HepG2 (cell line): ENCODE data around the gene MFAP3L. TPM values are rescaled to one million over a fixed set of nuclear protein-coding genes. Genes with fewer than 3 reads are reported as not detected.

Source experiments
- ATAC-seq: fragments of 200-7000 bp; cut with Tn5 transposase; 3 replicates; pipeline ENCODE4 v1.9.1; 2020; ENCODE audit warnings: mild to moderate bottlenecking, moderate library complexity
- BruUV-seq: library from RNA; stranded (reverse); fragments of 400-500 nt; replicated peaks from 2 replicates; lab custom pipeline; 2021; lab: Mats Ljungman, UMichigan
- CTCF ChIA-PET: fragments of 300-600 bp; formaldehyde crosslinking; extraction: SDS; loops from one replicate; lab custom pipeline; 2021; ENCODE audit warnings: low total read pairs, inconsistent platforms, low intra/inter-chr PET ratio; lab: Yijun Ruan, JAX
- POLR2A ChIA-PET: fragments of 350-600 bp; sonication (Branson Sonifier 250); formaldehyde crosslinking; loops from one replicate; lab custom pipeline; 2020; ENCODE audit warnings: antibody characterized with exemption, inconsistent platforms; lab: Yijun Ruan, JAX
- DNase-seq: peaks from one replicate; pipeline ENCODE4 v3.0.0-alpha.2; 2015; ENCODE audit warnings: low spot score
- FAIRE-seq: peaks from 3 replicates; lab custom pipeline; 2011; peaks lifted over from hg19 to GRCh38; lab: Jason Lieb, UNC
- H2AFZ ChIP-seq: one replicate; pipeline ENCODE4 v1.6.1; 2011; ENCODE audit warnings: low read length, inconsistent platforms
- H3K27ac ChIP-seq: fragments of 300-600 bp; 3 replicates; pipeline ENCODE4 v1.8.0; 2011; ENCODE audit warnings: mixed run types, mild to moderate bottlenecking, mixed read lengths, low read length, inconsistent platforms; ENCODE audit not compliant: insufficient read depth; ENCODE audit errors: extremely low read length
- H3K27me3 ChIP-seq, 2 experiments: fragments of 200-600 bp in 1 of 2; 2 replicates in 1 of 2; 3 replicates in 1 of 2; pipeline versions ENCODE4 v1.6.0 to v1.8.0; 2011; ENCODE audit warnings: low read length in 2 of 2, mild to moderate bottlenecking in 2 of 2, moderate library complexity in 2 of 2, inconsistent platforms in 1 of 2; ENCODE audit not compliant: insufficient read depth in 2 of 2, control insufficient read depth in 1 of 2
- H3K36me3 ChIP-seq, 2 experiments: fragments of 200-600 bp in 1 of 2; replicated peaks in 1 of 2; 2 replicates in 1 of 2; 3 replicates in 1 of 2; pipeline versions ENCODE4 v1.5.1 to v1.8.0; 2011; ENCODE audit warnings: low read length in 2 of 2, inconsistent platforms in 1 of 2; ENCODE audit not compliant: insufficient read depth in 2 of 2, control insufficient read depth in 1 of 2
- H3K4me1 ChIP-seq: 2 replicates; pipeline ENCODE4 v1.5.1; 2012; ENCODE audit warnings: low read length, inconsistent platforms; ENCODE audit not compliant: insufficient read depth
- H3K4me2 ChIP-seq: 2 replicates; pipeline ENCODE4 v1.6.0; 2011; ENCODE audit warnings: low read depth, low read length, inconsistent platforms
- H3K4me3 ChIP-seq, 3 experiments: fragments of 200-600 bp in 1 of 3; sonication (generic), shearing (Covaris generic) in 1 of 3; replicated peaks in 1 of 3; 2 replicates each; pipeline ENCODE4 v1.5.1; 2011 to 2016; ENCODE audit warnings: low read length in 3 of 3, inconsistent platforms in 2 of 3, low read depth in 2 of 3, mild to moderate bottlenecking in 2 of 3, control low read depth in 1 of 3, mixed read lengths in 1 of 3; ENCODE audit not compliant: insufficient read depth in 1 of 3
- H3K79me2 ChIP-seq: one replicate; pipeline ENCODE4 v1.6.1; 2011; ENCODE audit warnings: low read length, inconsistent platforms; ENCODE audit not compliant: insufficient read depth
- H3K9ac ChIP-seq: 2 replicates; pipeline ENCODE4 v1.6.0; 2011; ENCODE audit warnings: mild to moderate bottlenecking, low read depth, low read length, inconsistent platforms; ENCODE audit not compliant: insufficient read depth
- H3K9me3 ChIP-seq: 2 replicates; pipeline ENCODE4 v1.5.1; 2012; ENCODE audit warnings: mild to moderate bottlenecking, low read length
- H4K20me1 ChIP-seq: 2 replicates; pipeline ENCODE4 v1.6.0; 2011; ENCODE audit warnings: inconsistent platforms, mild to moderate bottlenecking, low read length, moderate library complexity; ENCODE audit not compliant: insufficient read depth
- ATAD3A ChIP-seq: sonication (generic); formaldehyde crosslinking; IDR thresholded peaks from 2 replicates; pipeline ENCODE4 v1.4.0; 2020; ENCODE audit warnings: missing genetic modification reagents
- EEA1 ChIP-seq: sonication (generic); formaldehyde crosslinking; IDR thresholded peaks from 2 replicates; pipeline ENCODE4 v1.5.1; 2020; ENCODE audit warnings: mild to moderate bottlenecking, missing genetic modification reagents, borderline replicate concordance
- EED ChIP-seq: sonication (generic); formaldehyde crosslinking; IDR thresholded peaks from 2 replicates; pipeline ENCODE4 v1.5.0; 2020; ENCODE audit warnings: mild to moderate bottlenecking, missing genetic modification reagents
- JDP2 ChIP-seq: sonication (generic); formaldehyde crosslinking; IDR thresholded peaks from 2 replicates; pipeline ENCODE4 v1.8.1; 2022; ENCODE audit warnings: missing genetic modification reagents, borderline replicate concordance
- SP1 ChIP-seq, 2 experiments: fragments of 450-650 bp in 1 of 2; sonication (generic) in 1 of 2; formaldehyde crosslinking in 1 of 2; IDR thresholded peaks; 2 replicates each; pipeline versions ENCODE4 v1.4.0 to v1.6.1; 2016 to 2020; ENCODE audit warnings: missing genetic modification reagents in 1 of 2
- TBX2 ChIP-seq: sonication (generic); formaldehyde crosslinking; IDR thresholded peaks from 2 replicates; pipeline ENCODE4 v1.5.0; 2020; ENCODE audit warnings: missing genetic modification reagents, mild to moderate bottlenecking, borderline replicate concordance
- TOPORS ChIP-seq: sonication (generic); formaldehyde crosslinking; IDR thresholded peaks from 2 replicates; pipeline ENCODE4 v1.8.0; 2023; ENCODE audit warnings: mild to moderate bottlenecking, missing genetic modification reagents
- TRIM24 ChIP-seq: sonication (generic); formaldehyde crosslinking; IDR thresholded peaks from 2 replicates; pipeline ENCODE4 v1.8.0; 2022; ENCODE audit warnings: mild to moderate bottlenecking, missing genetic modification reagents
- ZNF747 ChIP-seq: sonication (generic); formaldehyde crosslinking; IDR thresholded peaks from 2 replicates; pipeline ENCODE4 v1.8.1; 2023; ENCODE audit warnings: missing genetic modification reagents, mild to moderate bottlenecking, borderline replicate concordance
- ZSCAN31 ChIP-seq: sonication (generic); formaldehyde crosslinking; IDR thresholded peaks from 2 replicates; pipeline ENCODE4 v1.5.0; 2020; ENCODE audit warnings: low read depth, mild to moderate bottlenecking, missing genetic modification reagents
- WGBS: methylation state at CpG from one replicate; pipeline ENCODE4 v1.1.6; 2017; ENCODE audit warnings: low lambda C conversion rate; 5-methylcytosine and 5-hydroxymethylcytosine counted together
- in situ Hi-C: cut with HindIII; loops from 2 replicates; pipeline ENCODE4 v1.10.0; 2017; ENCODE audit warnings: low pct_unique_long_range_greater_than_20kb; ENCODE audit not compliant: extremely low pct_ligation_motif_present
- intact Hi-C: fragments of 100-400 bp; cut with micrococcal nuclease; formaldehyde crosslinking; loops from one replicate; pipeline ENCODE4 v1.10.0; 2022; ENCODE audit not compliant: unreplicated experiment
- polyA plus RNA-seq, 8 experiments: library from polyadenylated mRNA; depleted of rRNA in 3 of 8; stranded (reverse) in 7 of 8; unstranded in 1 of 8; fragments of >200 nt; fragmentation: Illumina TruSeq in 4 of 8; extraction: Trizol in 4 of 8; gene quantifications; 2 replicates each; pipeline versions ENCODE4 v1.2.1 to v1.2.3, GENCODE V29; 2011 to 2016; ENCODE audit warnings: low read depth in 4 of 8, missing spikeins in 1 of 8, mixed read lengths in 1 of 8; ENCODE audit not compliant: insufficient read depth in 1 of 8
- total RNA-seq, 5 experiments: library from RNA; depleted of rRNA; stranded (reverse); fragments of >200 nt; fragmentation: Illumina TruSeq; extraction: Trizol; gene quantifications; 2 replicates each; pipeline ENCODE4 v1.2.3, GENCODE V29; 2016; ENCODE audit warnings: low read depth in 1 of 5
- TF ChIP-seq, protein P1 (sequence below), 2 experiments: sonication (generic) in 1 of 2; formaldehyde crosslinking in 1 of 2; IDR thresholded peaks; 2 replicates each; pipeline versions ENCODE4 v1.4.0 to v1.6.1; 2018 to 2020; ENCODE audit warnings: missing genetic modification reagents in 2 of 2, borderline replicate concordance in 1 of 2, low read depth in 1 of 2, mild to moderate bottlenecking in 1 of 2, missing biosample characterization in 1 of 2
- TF ChIP-seq, protein P2 (sequence below): sonication (generic); formaldehyde crosslinking; IDR thresholded peaks from 2 replicates; pipeline ENCODE4 v1.5.1; 2020; ENCODE audit warnings: mild to moderate bottlenecking, moderate library complexity, missing genetic modification reagents
- TF ChIP-seq, protein P3 (sequence below): sonication (generic); formaldehyde crosslinking; IDR thresholded peaks from 2 replicates; pipeline ENCODE4 v1.4.0; 2020; ENCODE audit warnings: missing genetic modification reagents
- TF ChIP-seq, protein P4 (sequence below): sonication (generic); formaldehyde crosslinking; IDR thresholded peaks from 2 replicates; pipeline ENCODE4 v1.9.0; 2022; ENCODE audit warnings: missing genetic modification reagents, mild to moderate bottlenecking, borderline replicate concordance

Gene MFAP3L
- total and polyA plus RNA-seq, 2 of the 13 experiments (the other 11 are each of a cell fraction or from before 2014, with no cell fraction given) = 1.5 to 3.6 TPM

DNA sequence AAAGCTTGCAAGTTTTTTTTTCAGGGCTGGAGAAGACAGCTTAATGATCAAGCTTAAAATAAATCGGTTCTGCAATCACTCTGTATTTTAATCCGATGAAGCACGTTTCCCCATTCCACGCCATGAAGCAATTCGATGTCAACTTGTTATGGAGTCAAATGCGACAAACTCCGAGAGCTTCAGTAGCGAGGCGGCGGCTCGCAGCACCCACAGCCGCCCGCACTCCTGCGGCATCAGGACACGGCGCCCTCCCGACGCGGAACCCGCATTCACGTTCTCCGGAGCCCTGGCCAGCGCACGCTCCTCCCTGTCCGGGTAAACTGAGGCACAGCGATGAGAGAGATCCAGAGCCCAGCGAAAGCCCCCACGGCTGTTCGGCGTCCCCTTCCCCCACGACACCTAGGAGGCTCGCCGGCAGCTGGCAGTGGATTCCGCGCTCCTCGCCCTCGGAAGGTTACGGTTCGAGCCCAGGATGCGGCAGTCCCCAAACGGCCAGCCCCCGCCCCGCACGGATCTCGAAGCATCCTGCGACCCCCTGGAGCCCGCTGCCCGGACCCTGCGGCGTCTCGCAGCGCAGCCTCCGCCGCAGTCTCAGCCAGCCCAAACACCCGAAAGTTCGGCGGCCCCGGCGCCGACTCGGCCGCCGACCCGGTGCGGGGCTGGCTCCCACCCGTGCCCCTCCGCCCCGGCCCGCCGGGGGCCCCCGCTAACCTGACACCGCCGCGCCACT is 507 bp downstream of the MFAP3L start:
- no peaks in the 10 kb centered on the region for H4K20me1 ChIP-seq
- H3K4me2 ChIP-seq = peak overlapping the region; percentile 82
- no peak for ATAC-seq
- no peak overlapping the region for H3K27ac ChIP-seq
- ChIA-PET CTCF (no interaction called here), POLR2A (interaction anchor here (0.6 to 1.0 kb wide), 2 partner anchors 11 to 406 kb away, joined by 3 read pairs; no protein-coding TSS in a partner anchor)
- no peak overlapping the region for H2AFZ ChIP-seq
- WGBS = 26% methylated on average over 18 of the region's 74 CpGs
- peaks cover 0 to 15% of the 10 kb centered on the region in 2 experiments; a peak in 3 of 5 replicates for H3K27me3 ChIP-seq
- no peaks in the 10 kb centered on the region for H3K36me3 ChIP-seq
- in situ Hi-C loops (no loop called here), intact Hi-C loops (loop anchor here (1.0 to 5.0 kb wide), 2 partner anchors 268 to 405 kb away; partner anchors contain the start of genes CLCN3 and HPF1)
- H3K4me1 ChIP-seq = peaks cover 11% of the 10 kb centered on the region
- no peaks in the 10 kb centered on the region for H3K9me3 ChIP-seq
- no TSS peak for BruUV-seq
- peak overlapping the region; percentile 29; the same call in 1 of the 2 replicates for H3K9ac ChIP-seq
- DNase-seq = no peak
- FAIRE-seq = no peak
- H3K4me3 ChIP-seq = peak overlapping the region; percentile 62 to 90 (median 62)
- H3K79me2 ChIP-seq = no peaks in the 10 kb centered on the region
- TF ChIP-seq ZNF747 (CRISPR knock-in tag) (peak; percentile 53; the same call in 1 of the 2 replicates), EEA1 (CRISPR knock-in tag) (0 out of 2 replicates have a peak, but pooled peaks have one; percentile 1), ZSCAN31 (CRISPR knock-in tag) (0 out of 2 replicates have a peak, but pooled peaks have one; percentile 17), TBX2 (CRISPR knock-in tag) (0 out of 2 replicates have a peak, but pooled peaks have one; percentile 29), SP1 (IDR thresholded peaks at IDR 0.05) (no peak), SP1 (CRISPR knock-in tag; IDR thresholded peaks at IDR 0.05) (no peak), TOPORS (CRISPR knock-in tag) (0 out of 2 replicates have a peak, but pooled peaks have one; percentile 35), ATAD3A (no peak), JDP2 (no peak), TRIM24 (CRISPR knock-in tag) (no peak), EED (CRISPR knock-in tag) (peak; percentile 83; the same call in 1 of the 2 replicates)
- TF ChIP-seq, protein P1, sequence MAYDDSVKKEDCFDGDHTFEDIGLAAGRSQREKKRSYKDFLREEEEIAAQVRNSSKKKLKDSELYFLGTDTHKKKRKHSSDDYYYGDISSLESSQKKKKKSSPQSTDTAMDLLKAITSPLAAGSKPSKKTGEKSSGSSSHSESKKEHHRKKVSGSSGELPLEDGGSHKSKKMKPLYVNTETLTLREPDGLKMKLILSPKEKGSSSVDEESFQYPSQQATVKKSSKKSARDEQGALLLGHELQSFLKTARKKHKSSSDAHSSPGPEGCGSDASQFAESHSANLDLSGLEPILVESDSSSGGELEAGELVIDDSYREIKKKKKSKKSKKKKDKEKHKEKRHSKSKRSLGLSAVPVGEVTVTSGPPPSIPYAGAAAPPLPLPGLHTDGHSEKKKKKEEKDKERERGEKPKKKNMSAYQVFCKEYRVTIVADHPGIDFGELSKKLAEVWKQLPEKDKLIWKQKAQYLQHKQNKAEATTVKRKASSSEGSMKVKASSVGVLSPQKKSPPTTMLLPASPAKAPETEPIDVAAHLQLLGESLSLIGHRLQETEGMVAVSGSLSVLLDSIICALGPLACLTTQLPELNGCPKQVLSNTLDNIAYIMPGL (CRISPR knock-in tag; IDR thresholded peaks at IDR 0.05; ENCODE audit: borderline replicate concordance in 1 of 2, low read depth in 1 of 2) = 0 out of 4 replicates have a peak, but pooled peaks of 1 of the 2 experiments have one; percentile 6
- TF ChIP-seq, protein P2, sequence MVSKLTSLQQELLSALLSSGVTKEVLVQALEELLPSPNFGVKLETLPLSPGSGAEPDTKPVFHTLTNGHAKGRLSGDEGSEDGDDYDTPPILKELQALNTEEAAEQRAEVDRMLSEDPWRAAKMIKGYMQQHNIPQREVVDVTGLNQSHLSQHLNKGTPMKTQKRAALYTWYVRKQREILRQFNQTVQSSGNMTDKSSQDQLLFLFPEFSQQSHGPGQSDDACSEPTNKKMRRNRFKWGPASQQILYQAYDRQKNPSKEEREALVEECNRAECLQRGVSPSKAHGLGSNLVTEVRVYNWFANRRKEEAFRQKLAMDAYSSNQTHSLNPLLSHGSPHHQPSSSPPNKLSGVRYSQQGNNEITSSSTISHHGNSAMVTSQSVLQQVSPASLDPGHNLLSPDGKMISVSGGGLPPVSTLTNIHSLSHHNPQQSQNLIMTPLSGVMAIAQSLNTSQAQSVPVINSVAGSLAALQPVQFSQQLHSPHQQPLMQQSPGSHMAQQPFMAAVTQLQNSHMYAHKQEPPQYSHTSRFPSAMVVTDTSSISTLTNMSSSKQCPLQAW = no peak
- TF ChIP-seq, protein P3, sequence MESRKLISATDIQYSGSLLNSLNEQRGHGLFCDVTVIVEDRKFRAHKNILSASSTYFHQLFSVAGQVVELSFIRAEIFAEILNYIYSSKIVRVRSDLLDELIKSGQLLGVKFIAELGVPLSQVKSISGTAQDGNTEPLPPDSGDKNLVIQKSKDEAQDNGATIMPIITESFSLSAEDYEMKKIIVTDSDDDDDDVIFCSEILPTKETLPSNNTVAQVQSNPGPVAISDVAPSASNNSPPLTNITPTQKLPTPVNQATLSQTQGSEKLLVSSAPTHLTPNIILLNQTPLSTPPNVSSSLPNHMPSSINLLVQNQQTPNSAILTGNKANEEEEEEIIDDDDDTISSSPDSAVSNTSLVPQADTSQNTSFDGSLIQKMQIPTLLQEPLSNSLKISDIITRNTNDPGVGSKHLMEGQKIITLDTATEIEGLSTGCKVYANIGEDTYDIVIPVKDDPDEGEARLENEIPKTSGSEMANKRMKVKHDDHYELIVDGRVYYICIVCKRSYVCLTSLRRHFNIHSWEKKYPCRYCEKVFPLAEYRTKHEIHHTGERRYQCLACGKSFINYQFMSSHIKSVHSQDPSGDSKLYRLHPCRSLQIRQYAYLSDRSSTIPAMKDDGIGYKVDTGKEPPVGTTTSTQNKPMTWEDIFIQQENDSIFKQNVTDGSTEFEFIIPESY (CRISPR knock-in tag) = 0 out of 2 replicates have a peak, but pooled peaks have one; percentile 10
- TF ChIP-seq, protein P4, sequence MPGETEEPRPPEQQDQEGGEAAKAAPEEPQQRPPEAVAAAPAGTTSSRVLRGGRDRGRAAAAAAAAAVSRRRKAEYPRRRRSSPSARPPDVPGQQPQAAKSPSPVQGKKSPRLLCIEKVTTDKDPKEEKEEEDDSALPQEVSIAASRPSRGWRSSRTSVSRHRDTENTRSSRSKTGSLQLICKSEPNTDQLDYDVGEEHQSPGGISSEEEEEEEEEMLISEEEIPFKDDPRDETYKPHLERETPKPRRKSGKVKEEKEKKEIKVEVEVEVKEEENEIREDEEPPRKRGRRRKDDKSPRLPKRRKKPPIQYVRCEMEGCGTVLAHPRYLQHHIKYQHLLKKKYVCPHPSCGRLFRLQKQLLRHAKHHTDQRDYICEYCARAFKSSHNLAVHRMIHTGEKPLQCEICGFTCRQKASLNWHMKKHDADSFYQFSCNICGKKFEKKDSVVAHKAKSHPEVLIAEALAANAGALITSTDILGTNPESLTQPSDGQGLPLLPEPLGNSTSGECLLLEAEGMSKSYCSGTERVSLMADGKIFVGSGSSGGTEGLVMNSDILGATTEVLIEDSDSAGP = 0 out of 2 replicates have a peak, but pooled peaks have one; percentile 29
